SH-SY5Y (cell line): Measurements from ENCODE around the gene IQSEC3.

Experiments used
- GATA2 ChIP-seq: IDR thresholded peaks from 2 replicates; pipeline ENCODE4 v1.6.1; 2011; ENCODE audit warnings: mild to moderate bottlenecking, low read depth, low read length
- GATA3 ChIP-seq: IDR thresholded peaks from 2 replicates; pipeline ENCODE4 v1.6.1; 2011; ENCODE audit warnings: low read depth, mild to moderate bottlenecking, low read length, moderate library complexity

DNA sequence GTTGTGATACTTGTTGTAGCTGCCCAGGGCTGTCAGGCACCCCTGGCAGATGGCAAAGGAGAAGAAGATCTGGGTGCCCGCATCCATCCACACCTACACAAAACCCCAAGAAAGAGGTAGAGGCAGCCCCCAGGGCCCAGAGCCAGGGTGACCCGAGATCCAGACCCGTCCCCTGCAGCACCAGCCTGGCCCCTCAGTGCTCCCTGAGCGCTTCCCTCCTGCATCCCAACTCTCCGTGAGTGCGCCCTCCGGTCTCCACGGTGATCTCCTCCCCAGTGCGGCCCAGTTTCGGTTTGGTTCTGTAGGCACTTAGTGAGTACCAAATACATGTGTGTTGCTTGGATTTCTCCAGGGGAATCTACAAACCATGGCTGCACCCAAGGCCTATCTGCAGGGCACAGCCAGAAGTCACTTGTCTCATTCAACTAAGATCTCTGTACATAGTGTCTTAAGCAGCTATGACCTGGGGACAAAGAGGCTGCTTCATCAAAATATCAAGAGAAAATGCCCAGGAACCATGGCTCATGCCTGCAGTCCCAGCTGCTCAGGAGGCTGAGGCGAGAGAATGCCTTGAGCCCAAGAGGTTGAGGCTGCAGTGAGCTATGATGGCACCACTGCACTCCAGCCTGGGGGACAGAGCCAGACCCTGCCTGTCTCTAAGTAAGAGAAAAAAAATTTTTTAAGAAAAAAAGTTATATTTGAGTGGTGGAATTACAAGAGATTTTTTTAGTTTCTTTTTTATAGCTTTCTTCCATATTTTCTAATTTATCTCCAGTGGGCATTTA, 131.5 kb downstream of the IQSEC3 start:
- TF ChIP-seq GATA3 (no peak), GATA2 (no peak)
